Measurements from ENCODE around the gene CCDC30.
A peak's percentile ranks its signal among the peaks of the same experiment; 100 is the strongest.

The CCDC30 gene

GRCh38 chr1:42639116-42639515, 176.0 kb downstream of the CCDC30 start:
- Histone ChIP-seq H3K36me3 (replicated peaks) (no peaks in the 10 kb centered on the region), H3K4me3 (ENCODE audit: low read depth, low read length) (no peak overlapping the region), H3K27me3 (replicated peaks) (no peaks in the 10 kb centered on the region), H3K27ac (no peak overlapping the region)
- peak; percentile 33 for DNase-seq
- in situ Hi-C loops (cut with HindIII; ENCODE audit: low pct_ligation_motif_present, low sequenced_read_pairs) = no loop called here
- no peak for TF ChIP-seq CTCF (IDR thresholded peaks at IDR 0.05; ENCODE audit: low read depth, low read length, missing control alignments)

- no peak overlapping the region for H3K4me3 ChIP-seq (ENCODE audit: low read depth, low read length)
- H3K27me3 ChIP-seq (replicated peaks) = no peaks in the 10 kb centered on the region
- peak; percentile 15 for DNase-seq
- H3K36me3 ChIP-seq (replicated peaks) = no peaks in the 10 kb centered on the region
- H3K27ac ChIP-seq = no peak overlapping the region
- no peak for TF ChIP-seq CTCF (IDR thresholded peaks at IDR 0.05; ENCODE audit: low read depth, low read length, missing control alignments)
- in situ Hi-C loops (cut with HindIII; ENCODE audit: low pct_ligation_motif_present, low sequenced_read_pairs) = no loop called here
These were observed 183.0 kb downstream of the CCDC30 start for GRCh38 chr1:42646056-42646455.

DNA sequence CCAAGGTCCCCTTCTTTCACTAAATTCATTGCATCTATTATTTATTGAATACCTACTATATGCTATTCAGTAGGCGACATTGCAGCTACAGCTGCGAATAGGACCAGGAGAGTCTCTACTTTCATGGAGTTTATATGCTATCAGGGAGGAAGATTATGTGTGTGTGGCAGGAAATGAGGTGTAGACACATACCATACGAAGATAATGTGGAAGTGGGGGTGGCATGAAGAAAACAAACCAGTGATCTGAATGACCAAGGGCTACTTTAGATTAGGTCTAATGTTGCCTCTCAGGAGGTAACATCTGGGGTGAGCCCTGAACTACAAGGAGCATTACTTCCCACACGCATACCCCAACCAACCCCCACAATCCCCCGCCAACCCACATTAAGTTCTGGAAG, 194.1 kb downstream of the CCDC30 start:
- H3K4me3 ChIP-seq (ENCODE audit: low read depth, low read length) = no peak overlapping the region
- in situ Hi-C loops (cut with HindIII; ENCODE audit: low pct_ligation_motif_present, low sequenced_read_pairs) = no loop called here
- TF ChIP-seq CTCF (IDR thresholded peaks at IDR 0.05; ENCODE audit: low read depth, low read length, missing control alignments) = no peak
- peaks cover 8% of the 10 kb centered on the region for H3K36me3 ChIP-seq (replicated peaks)
- no peak for DNase-seq
- H3K27ac ChIP-seq = no peak overlapping the region
- H3K27me3 ChIP-seq (replicated peaks) = no peaks in the 10 kb centered on the region

GRCh38 chr1:42657981-42658876, 195.1 kb downstream of the CCDC30 start, which contains the start of gene PPIH:
Gene PPIH, plus strand, starts transcription at chr1:42658423. Its CDS starts 24 bp downstream, at chr1:42658447.
- peak; percentile 90 for DNase-seq
- peak within 1 kb of the TSS; percentile 98 for H3K4me3 ChIP-seq (ENCODE audit: low read depth, low read length)
- TF ChIP-seq CTCF (IDR thresholded peaks at IDR 0.05; ENCODE audit: low read depth, low read length, missing control alignments) = peak; percentile 27
- H3K27ac ChIP-seq = peak within 1 kb of the TSS; percentile 51
- no peaks in the 10 kb centered on the region for H3K27me3 ChIP-seq (replicated peaks)
- peaks cover 8% of the 10 kb centered on the region for H3K36me3 ChIP-seq (replicated peaks)
- in situ Hi-C loops (cut with HindIII; ENCODE audit: low pct_ligation_motif_present, low sequenced_read_pairs) = no loop called here

- Histone ChIP-seq H3K4me3 (ENCODE audit: low read depth, low read length) (peak overlapping the region; percentile 98), H3K27me3 (replicated peaks) (no peaks in the 10 kb centered on the region), H3K27ac (peak overlapping the region; percentile 51), H3K36me3 (replicated peaks) (peaks cover 8% of the 10 kb centered on the region)
- DNase-seq = peak; percentile 31
- TF ChIP-seq CTCF (IDR thresholded peaks at IDR 0.05; ENCODE audit: low read depth, low read length, missing control alignments) = no peak
- in situ Hi-C loops (cut with HindIII; ENCODE audit: low pct_ligation_motif_present, low sequenced_read_pairs) = no loop called here
These were observed 195.8 kb downstream of the CCDC30 start for GRCh38 chr1:42658877-42659337.

Measured in brain microvascular endothelial cell (primary cell).